Measurements from ENCODE around the gene RPL28. TPM values are rescaled to one million over a fixed set of nuclear protein-coding genes. Genes with fewer than 3 reads are reported as not detected.
A peak's percentile ranks its signal among the peaks of the same experiment; 100 is the strongest.

The RPL28 gene
- total RNA-seq, 1 donor from 2014 or later, result 1,343 TPM

DNA sequence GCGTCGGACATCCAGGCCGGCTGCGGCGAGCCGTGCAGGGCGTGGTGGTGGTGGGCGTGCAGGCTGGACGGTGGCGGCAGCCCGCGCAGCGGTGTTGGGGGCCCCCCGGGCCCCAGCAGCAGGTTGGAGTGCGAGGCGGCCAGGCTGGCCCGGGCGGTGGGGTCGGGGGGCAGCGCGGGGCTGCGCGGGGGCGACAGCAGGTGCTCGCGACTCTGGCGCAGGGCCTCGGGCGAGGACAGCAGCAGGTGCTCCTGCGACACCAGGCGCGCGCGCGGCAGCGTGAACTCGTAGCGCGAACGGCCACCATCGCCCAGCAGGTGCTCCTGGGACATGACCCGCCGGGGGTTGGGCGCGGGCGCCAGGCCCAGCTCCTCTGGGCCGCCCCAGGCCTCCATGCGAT, 47.6 kb downstream of the RPL28 start:
- Mint-ChIP-seq H3K27me3 (ENCODE audit: low read depth) (peaks cover 8% of the 10 kb centered on the region), H3K4me1 (ENCODE audit: low read depth) (no peaks in the 10 kb centered on the region), H3K4me3 (ENCODE audit: unreplicated experiment) (no peak overlapping the region), H3K27ac (ENCODE audit: unreplicated experiment) (no peak overlapping the region), H3K36me3 (ENCODE audit: low read depth) (no peaks in the 10 kb centered on the region), H3K9me3 (ENCODE audit: low read depth) (peaks cover 3% of the 10 kb centered on the region)
- DNase-seq (ENCODE audit: low spot score), result no peak
- TF ChIP-seq, protein P1, sequence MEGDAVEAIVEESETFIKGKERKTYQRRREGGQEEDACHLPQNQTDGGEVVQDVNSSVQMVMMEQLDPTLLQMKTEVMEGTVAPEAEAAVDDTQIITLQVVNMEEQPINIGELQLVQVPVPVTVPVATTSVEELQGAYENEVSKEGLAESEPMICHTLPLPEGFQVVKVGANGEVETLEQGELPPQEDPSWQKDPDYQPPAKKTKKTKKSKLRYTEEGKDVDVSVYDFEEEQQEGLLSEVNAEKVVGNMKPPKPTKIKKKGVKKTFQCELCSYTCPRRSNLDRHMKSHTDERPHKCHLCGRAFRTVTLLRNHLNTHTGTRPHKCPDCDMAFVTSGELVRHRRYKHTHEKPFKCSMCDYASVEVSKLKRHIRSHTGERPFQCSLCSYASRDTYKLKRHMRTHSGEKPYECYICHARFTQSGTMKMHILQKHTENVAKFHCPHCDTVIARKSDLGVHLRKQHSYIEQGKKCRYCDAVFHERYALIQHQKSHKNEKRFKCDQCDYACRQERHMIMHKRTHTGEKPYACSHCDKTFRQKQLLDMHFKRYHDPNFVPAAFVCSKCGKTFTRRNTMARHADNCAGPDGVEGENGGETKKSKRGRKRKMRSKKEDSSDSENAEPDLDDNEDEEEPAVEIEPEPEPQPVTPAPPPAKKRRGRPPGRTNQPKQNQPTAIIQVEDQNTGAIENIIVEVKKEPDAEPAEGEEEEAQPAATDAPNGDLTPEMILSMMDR (IDR thresholded peaks at IDR 0.05), result no peak

DNA sequence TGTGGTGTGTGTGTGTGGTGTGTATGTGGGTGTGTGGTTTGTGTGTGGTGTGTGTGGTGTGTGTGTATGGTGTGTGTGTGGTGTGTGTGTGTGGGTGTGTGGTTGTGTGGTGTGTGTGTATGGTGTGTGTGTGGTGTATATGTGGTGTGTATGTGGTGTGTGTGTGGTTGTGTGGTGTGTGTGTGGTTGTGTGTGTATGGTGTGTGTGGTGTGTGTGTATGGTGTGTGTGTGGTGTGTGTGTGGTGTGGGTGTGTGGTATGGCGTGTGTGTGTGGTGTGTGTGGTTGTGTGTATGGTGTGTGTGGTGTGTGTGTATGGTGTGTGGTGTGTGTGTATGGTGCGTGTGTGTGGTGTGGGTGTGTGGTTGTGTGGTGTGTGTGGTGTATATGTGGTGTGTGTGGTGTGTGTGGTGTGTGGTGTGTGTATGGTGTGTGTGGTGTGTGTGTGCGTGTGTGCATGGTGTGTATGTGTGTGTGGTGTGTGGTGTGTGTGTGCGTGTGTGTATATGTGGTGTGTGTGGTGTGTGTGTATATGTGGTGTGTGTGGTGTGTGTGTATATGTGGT, 48.7 kb downstream of the RPL28 start:
- Mint-ChIP-seq H3K36me3 (ENCODE audit: low read depth) (no peaks in the 10 kb centered on the region), H3K9me3 (ENCODE audit: low read depth) (peaks cover 3% of the 10 kb centered on the region), H3K27ac (ENCODE audit: unreplicated experiment) (no peak overlapping the region), H3K4me1 (ENCODE audit: low read depth) (no peaks in the 10 kb centered on the region), H3K4me3 (ENCODE audit: unreplicated experiment) (no peak overlapping the region), H3K27me3 (ENCODE audit: low read depth) (peaks cover 18% of the 10 kb centered on the region)
- TF ChIP-seq, protein P1 (IDR thresholded peaks at IDR 0.05), result no peak
- no peak for DNase-seq (ENCODE audit: low spot score)

DNA sequence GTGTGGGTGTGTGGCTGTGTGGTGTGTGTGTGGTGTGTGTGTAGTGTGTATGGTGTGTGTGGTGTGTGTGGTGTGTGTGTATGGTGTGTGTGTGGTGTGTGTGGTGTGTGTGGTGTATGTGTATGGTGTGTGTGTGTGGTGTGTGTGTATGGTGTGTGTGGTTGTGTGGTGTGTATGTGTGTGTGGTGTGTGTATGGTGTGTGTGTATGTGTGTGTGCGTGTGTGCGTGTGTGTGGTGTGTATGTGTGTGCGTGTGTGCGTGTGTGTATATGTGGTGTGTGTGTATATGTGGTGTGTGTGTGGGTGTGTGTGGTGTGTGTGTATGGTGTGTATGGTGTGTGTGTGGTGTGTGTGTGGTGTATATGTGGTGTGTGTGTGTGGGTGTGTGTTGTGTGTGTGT, 49.3 kb downstream of the RPL28 start:
- Mint-ChIP-seq H3K9me3 (ENCODE audit: low read depth) (peaks cover 3% of the 10 kb centered on the region), H3K4me1 (ENCODE audit: low read depth) (no peaks in the 10 kb centered on the region), H3K4me3 (ENCODE audit: unreplicated experiment) (no peak overlapping the region), H3K27me3 (ENCODE audit: low read depth) (peaks cover 23% of the 10 kb centered on the region), H3K27ac (ENCODE audit: unreplicated experiment) (no peak overlapping the region), H3K36me3 (ENCODE audit: low read depth) (no peaks in the 10 kb centered on the region)
- DNase-seq (ENCODE audit: low spot score), result no peak
- TF ChIP-seq, protein P1 (IDR thresholded peaks at IDR 0.05), result no peak

DNA sequence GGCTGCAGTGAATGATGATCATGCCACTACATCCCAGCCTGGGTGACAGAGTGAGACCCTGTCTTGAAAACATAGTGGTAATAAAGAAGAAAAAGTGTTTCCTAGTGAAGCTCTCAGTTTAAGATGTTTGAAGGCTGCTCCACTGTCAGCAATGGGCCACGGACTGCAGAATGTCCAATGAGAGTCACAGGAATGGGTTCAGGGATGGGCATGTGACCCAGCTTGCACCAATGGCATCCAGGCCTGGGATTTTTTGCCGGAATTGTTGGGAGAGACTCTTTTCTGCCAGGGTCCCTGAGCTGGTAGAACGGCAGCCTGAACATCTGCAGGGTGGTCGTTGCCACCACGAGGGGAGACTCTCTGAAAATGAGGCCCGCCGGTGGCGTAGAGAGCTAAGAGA, 51.1 kb downstream of the RPL28 start:
- Mint-ChIP-seq H3K27me3 (ENCODE audit: low read depth) (peaks cover 37% of the 10 kb centered on the region), H3K36me3 (ENCODE audit: low read depth) (peaks cover 3% of the 10 kb centered on the region), H3K4me3 (ENCODE audit: unreplicated experiment) (no peak overlapping the region), H3K27ac (ENCODE audit: unreplicated experiment) (no peak overlapping the region), H3K9me3 (ENCODE audit: low read depth) (peaks cover 3% of the 10 kb centered on the region), H3K4me1 (ENCODE audit: low read depth) (peaks cover 12% of the 10 kb centered on the region)
- TF ChIP-seq, protein P1 (IDR thresholded peaks at IDR 0.05), result no peak
- no peak for DNase-seq (ENCODE audit: low spot score)

DNA sequence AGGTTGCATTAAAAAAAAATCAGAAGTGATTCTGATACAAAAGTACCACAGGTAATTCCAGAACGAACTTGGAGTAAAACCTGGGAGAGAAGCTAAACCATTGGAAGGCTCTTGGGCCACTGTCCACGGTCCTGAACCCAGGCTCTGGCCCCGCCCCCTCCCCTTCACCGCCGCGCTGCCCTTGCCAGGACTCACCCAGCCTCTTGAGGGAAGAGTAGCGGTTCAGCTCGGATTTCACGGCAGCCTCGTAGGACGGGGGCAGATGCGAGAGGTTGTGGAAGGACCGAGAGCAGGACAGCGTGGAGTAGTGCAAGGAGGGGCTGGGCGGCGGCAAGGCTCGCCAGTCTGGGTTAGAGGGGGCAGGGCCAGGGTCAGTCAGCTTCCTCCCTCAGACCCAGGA, 51.7 kb downstream of the RPL28 start:
- DNase-seq (ENCODE audit: low spot score), result no peak
- H3K9me3 Mint-ChIP-seq (ENCODE audit: low read depth), result peaks cover 3% of the 10 kb centered on the region
- peaks cover 12% of the 10 kb centered on the region for H3K4me1 Mint-ChIP-seq (ENCODE audit: low read depth)
- TF ChIP-seq, protein P1 (IDR thresholded peaks at IDR 0.05), result no peak
- H3K4me3 Mint-ChIP-seq (ENCODE audit: unreplicated experiment), result no peak overlapping the region
- H3K36me3 Mint-ChIP-seq (ENCODE audit: low read depth), result peaks cover 3% of the 10 kb centered on the region
- H3K27ac Mint-ChIP-seq (ENCODE audit: unreplicated experiment), result peak overlapping the region; percentile 36
- peaks cover 40% of the 10 kb centered on the region for H3K27me3 Mint-ChIP-seq (ENCODE audit: low read depth)
